Stimulated activated CD4-positive, alpha-beta T cell treated with anti-CD3 and anti-CD28 coated beads, TNF-alpha, amount 100 ng/mL, for 24 hours (primary cell): Measurements from ENCODE around the gene AATF.

Source experiments
- DNase-seq, 3 experiments: peaks; one replicate each; pipeline ENCODE4 v3.0.0-alpha.2; 2020; ENCODE audit warnings: low read depth in 3 of 3

AATF gene

GRCh38 chr17:36941265-36942010 lies 7.3 kb upstream of the AATF start:
- no peak for DNase-seq

- no peak for DNase-seq
Measured at GRCh38 chr17:36942019-36942599, 6.6 kb upstream of the AATF start.

- no peak for DNase-seq
Measured at GRCh38 chr17:36942631-36943125, 6.1 kb upstream of the AATF start.

- DNase-seq: no peak
Measured at GRCh38 chr17:36943250-36944191, 5.2 kb upstream of the AATF start.

GRCh38 chr17:36944553-36944952 lies 4.2 kb upstream of the AATF start:
- DNase-seq: no peak

GRCh38 chr17:36945140-36945539 lies 3.6 kb upstream of the AATF start:
- no peak for DNase-seq

GRCh38 chr17:36945959-36946725 lies 2.6 kb upstream of the AATF start:
- no peak for DNase-seq

GRCh38 chr17:36946726-36947091 lies 2.0 kb upstream of the AATF start:
- DNase-seq: no peak

- DNase-seq: no peak
Measured at GRCh38 chr17:36947922-36948716, 635 bp upstream of the AATF start.

- no peak for DNase-seq
Measured at GRCh38 chr17:36949461-36949927, 740 bp downstream of the AATF start.

- DNase-seq: no peak
Measured at GRCh38 chr17:36950027-36950426, 1.3 kb downstream of the AATF start.

GRCh38 chr17:36951084-36951789 lies 2.5 kb downstream of the AATF start:
- no peak for DNase-seq

GRCh38 chr17:36971508-36971907 lies 22.8 kb downstream of the AATF start:
- no peak for DNase-seq

GRCh38 chr17:36972186-36972700 lies 23.5 kb downstream of the AATF start:
- no peak for DNase-seq

- DNase-seq: no peak
Measured at GRCh38 chr17:36972905-36973304, 24.2 kb downstream of the AATF start.

- no peak for DNase-seq
Measured at GRCh38 chr17:36975922-36976515, 27.3 kb downstream of the AATF start.

- DNase-seq: no peak
Measured at GRCh38 chr17:36977066-36977465, 28.3 kb downstream of the AATF start.

GRCh38 chr17:36977568-36977967 lies 28.8 kb downstream of the AATF start:
- no peak for DNase-seq

GRCh38 chr17:36978810-36979564 lies 30.2 kb downstream of the AATF start:
- no peak for DNase-seq
